H4 (cell line): ENCODE data around the gene COPZ2. TPM values are rescaled to one million over a fixed set of nuclear protein-coding genes. Genes with fewer than 3 reads are reported as not detected.
"Not testable (repeated sequence)": the region's sequence is repeated elsewhere in the genome, so short reads cannot be mapped to it uniquely, and the experiment has no call there.

Experiments
- DNase-seq: peaks from one replicate; pipeline ENCODE4 v3.0.0-alpha.2; 2015; ENCODE audit warnings: low spot score
- total RNA-seq: library from RNA; depleted of rRNA; stranded (reverse); fragments of >200 nt; shearing (Covaris generic); gene quantifications from 2 replicates; pipeline ENCODE4 v1.2.3, GENCODE V29; 2014

The COPZ2 gene
- total RNA-seq, 1 experiment from 2014 or later, result 16.9 TPM

GRCh38 chr17:48056246-48056745 lies 18.7 kb upstream of the COPZ2 start:
- DNase-seq, result no peak

- peak; percentile 92 for DNase-seq
Observed at GRCh38 chr17:48055531-48056245, 18.1 kb upstream of the COPZ2 start.

DNA sequence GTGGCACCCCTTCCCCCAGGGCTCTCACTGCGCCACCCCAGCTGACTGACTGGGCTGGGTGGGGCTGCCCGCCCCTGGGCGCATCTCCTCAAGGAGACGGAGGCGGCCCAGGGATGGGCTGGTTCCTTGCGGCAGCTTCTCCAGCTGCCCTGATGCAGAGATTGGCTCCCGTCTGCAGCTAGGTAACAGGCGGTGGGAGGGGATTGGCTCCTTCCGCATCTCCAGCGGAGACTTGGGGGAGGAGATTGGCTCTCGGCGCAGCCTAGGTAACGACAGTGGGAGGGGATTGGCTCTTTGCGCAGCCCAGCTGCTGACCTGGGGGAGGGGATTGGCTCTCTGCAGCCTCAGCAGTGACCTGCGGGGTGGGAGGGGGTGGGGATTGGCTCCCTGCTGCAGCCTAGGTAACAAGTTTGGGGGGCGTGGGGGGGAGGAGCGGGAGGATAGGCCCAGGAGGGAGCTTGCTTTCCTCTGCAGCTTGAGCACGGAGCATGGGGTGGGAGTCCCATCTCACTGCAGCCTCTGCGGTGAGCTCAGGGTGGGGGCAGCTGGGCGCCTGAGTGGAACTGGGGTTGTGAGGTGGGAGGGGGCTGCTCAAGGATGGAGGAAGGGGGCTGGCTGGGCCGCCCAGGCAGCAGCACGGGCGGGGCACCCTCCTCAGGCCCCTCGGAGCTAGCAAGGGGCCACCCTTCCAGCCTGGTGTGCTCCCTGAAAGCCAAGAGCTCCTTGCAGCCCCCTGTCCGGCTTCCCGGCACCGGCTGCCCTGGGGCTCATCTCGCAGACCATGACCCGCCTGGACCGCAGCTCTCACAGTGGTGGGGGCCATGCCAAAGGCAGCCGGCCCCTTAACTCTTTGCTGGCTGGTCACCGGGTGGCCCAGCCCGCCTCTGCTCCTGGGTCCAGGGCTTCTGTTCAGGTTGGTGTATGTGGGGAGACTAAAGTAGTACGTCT lies 16.9 kb upstream of the COPZ2 start:
- DNase-seq, result no peak

DNA sequence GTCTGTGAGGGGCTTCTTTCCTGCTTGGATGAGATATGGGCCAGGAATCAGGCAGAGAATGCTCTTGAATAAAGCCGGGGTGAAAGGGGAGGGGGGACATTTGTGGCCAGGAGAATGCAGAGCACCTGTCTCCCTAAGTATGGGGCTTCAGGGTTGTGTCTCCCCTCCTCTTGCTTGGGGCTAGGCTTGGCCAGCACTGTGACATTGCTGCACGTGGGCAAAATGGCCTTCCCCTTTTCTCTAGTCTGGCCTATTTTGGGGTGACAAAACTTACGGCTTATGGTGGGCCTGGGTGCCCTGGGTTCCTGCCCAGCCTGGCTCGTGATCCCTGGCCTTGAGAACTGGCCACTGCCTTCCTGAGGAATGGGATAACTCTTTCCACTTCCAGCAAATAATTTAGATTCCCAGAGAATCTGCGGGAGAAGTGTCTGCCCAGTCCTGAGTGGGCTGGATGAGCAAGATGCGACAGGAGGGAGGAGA lies 16.2 kb upstream of the COPZ2 start:
- DNase-seq, result no peak

- no peak for DNase-seq
Observed at GRCh38 chr17:48052956-48053757, 15.6 kb upstream of the COPZ2 start.

DNA sequence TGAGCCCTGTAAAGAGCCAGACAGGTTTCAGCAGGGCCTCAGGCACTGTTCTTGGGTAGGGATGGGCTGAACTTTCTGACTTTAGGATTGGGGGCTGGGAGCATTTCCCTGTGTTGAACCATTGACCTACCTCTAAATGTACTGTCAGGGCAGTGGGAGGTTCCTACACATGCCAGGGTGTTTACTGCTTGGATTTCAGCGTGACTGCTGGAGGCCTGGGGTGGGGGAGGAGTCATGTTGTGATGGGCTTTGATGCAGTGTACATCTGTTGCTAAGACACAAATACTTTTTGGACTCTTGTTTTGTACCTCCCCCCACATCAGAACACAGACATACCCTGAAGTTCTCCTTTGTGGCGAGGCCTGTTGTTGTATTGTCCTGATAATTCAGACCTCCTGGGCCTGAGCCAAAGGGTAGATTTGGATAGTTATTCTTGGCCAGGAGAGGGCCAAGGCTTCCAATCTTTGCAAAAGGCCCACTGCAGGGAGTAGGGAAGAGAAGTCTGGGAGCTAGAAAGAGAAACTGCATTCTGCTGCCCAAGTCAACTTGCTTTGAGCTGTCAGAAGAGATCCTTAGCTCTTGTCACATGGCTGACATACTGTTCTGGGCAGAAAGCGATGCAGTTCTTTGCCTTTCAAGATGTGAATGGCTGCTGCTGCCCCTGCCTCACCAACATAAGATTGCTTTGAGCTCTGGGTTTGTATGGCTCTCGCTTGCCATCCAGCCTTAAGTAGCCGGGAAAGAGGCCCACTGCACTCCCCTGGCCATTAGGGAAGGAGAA lies 14.3 kb upstream of the COPZ2 start:
- DNase-seq, result peak; percentile 45

DNA sequence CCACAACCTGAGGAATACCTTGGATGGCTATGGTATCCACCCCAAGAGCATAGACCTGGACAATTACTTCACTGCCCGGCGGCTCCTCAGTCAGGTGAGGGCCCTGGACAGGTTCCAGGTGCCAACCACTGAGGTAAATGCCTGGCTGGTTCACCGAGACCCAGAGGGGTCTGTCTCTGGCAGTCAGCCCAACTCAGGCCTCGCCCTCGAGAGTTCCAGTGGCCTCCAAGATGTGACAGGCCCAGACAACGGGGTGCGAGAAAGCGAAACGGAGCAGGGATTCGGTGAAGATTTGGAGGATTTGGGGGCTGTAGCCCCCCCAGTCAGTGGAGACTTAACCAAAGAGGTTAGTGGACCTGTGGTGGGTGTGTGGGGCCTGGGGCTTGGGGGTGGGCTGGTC lies 13.7 kb upstream of the COPZ2 start:
- DNase-seq, result no peak

GRCh38 chr17:48048384-48049126 lies 11.0 kb upstream of the COPZ2 start:
- peak; percentile 89 for DNase-seq

- peak; percentile 100 for DNase-seq
Observed at GRCh38 chr17:48047741-48048383, 10.3 kb upstream of the COPZ2 start, which contains the start of gene NFE2L1. NFE2L1 (plus strand) TSS chr17:48048359; CDS start chr17:48051119, 2,760 bp downstream.

DNA sequence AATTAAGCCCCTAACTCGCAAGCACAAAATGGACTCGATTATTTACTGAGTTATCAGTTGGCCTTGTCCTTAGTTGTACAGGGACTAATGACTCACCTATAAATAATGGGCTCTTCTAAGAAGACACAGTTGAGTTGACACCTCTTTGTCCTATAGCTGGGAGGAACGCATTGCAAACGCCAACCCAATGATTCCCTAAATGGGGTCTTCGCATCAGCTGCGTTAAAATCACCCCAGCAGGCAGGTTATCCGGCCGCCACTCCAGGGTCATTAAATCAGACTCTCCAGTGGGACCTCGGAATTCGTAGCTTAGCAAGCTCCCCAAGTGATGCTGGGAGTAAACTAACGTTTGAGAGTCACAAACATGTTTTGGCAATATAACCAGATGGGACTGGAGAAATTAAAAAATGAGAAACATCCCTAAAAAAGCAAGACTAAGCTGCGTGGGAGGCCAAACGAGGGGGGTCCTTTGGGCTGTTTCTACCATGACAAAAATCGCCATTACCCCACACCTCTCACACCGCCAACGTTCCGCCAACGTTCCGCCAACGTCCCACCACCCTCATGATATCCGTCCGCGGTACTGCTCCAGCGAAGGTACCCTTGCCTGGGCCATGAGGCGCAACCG lies 9.6 kb upstream of the COPZ2 start:
- DNase-seq, result no peak

- DNase-seq, result no peak
Observed at GRCh38 chr17:48046296-48046695, 8.7 kb upstream of the COPZ2 start.

GRCh38 chr17:48045316-48046001 lies 7.9 kb upstream of the COPZ2 start:
- no peak for DNase-seq

DNA sequence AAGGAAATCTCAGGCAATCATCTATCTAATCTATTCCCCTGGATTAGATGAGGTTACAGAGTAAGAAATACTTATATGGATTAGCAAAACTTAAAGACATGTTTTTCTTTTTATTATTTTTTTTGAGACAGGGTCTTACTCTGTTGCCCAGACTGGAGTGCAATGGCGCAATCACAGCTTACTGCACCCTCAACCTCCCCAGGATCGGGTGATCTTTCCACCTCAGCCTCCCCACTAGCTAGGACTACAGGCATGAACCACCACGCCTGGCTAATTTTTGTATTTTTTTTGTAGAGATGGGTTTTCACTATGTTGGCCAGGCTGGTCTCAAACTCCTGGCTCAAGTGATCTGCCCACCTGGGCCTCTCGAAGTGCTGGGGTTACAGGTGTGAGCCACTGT lies 7.3 kb upstream of the COPZ2 start:
- DNase-seq, result no peak

- DNase-seq, result no peak
Observed at GRCh38 chr17:48043176-48043575, 5.6 kb upstream of the COPZ2 start.

GRCh38 chr17:48038687-48039086 lies 1.1 kb upstream of the COPZ2 start:
- DNase-seq, result no peak

DNA sequence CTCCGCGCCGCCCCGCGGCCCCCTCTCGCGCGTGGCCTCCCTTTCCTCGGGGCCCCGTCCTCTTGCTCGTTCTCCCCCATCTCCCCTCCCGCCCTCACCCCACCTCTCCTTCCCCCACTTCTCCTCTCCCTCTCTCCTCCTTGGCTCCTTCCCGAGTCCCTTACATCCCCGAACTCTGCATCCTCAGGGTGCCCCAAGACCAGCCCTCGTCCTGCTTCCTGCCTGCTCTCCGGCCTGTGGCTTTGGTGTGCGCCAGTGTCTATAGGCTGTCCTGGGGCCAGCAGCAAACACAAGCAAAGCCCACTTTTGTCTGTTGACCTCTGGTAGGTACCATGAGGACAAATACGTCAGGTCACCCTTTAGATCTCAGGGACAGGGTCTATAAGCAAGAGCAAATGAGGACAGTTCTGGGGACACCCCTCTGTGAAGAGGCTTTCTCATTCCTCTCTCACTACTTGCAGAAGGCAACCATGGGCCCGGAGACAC lies 284 bp upstream of the COPZ2 start:
- DNase-seq, result no peak

- DNase-seq, result no peak
Observed at GRCh38 chr17:48036693-48037035, 933 bp downstream of the COPZ2 start.

GRCh38 chr17:48034734-48035133 lies 2.9 kb downstream of the COPZ2 start:
- DNase-seq, result not testable (repeated sequence)
